ENCODE data around the gene DLK1.

DLK1 gene

DNA sequence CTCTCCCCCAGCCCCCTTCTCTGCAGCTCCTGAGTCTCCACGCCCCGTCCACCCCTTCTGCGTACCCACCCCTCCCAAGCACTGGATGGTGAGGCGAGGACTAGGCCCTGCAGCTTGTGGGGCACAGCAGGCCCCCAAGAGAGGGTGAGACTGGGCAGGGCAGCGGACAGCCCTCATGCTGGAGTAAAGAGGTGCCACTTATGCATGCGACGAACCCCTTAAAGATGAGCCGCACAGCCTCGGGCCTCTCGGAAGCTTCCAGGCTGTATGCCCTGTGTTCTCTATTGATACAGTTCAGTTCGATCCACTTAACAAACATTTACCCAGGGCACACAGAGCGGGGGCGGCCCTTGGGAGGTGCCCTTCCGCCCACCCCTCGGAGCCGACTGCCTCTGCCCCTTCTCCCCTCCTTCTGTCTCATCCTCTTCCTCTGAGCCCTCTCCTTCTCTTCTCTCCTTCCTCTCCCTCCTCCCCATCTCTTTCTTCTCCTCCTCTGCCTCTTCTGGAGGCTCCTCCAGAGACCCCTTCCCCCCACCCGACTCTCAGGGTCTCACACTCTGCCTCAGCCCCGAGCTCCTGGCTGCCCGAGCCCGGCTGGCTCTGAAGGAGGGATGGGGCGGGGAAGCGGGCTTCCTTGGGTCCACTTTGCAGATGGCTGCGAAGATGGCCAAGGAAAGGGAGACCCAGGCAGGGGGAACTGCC is 32.7 kb upstream of the DLK1 start:
- DNase-seq (ENCODE audit: low read depth in 1 of 2, low spot score in 1 of 2): no peak

GRCh38 chr14:100694579-100695422 is 31.9 kb upstream of the DLK1 start:
- DNase-seq (ENCODE audit: low read depth in 1 of 2, low spot score in 1 of 2): no peak

DNA sequence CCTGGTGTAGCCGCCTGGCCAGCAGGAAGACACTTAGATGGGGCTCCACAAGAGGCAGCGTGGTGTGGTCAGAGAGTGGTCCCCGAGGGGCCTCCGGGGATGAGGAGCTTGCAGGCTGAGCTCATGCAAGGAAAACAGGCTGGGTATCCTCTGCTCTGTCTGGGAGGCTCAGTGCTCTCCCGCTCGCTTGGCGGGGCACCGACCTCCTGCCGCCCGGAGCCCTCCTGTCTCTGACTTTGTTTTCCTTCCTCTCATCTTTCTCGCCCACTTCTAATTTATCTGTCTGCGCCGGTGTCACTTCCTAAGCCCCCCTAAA is 31.3 kb upstream of the DLK1 start:
- DNase-seq (ENCODE audit: low read depth in 1 of 2, low spot score in 1 of 2): no peak

DNA sequence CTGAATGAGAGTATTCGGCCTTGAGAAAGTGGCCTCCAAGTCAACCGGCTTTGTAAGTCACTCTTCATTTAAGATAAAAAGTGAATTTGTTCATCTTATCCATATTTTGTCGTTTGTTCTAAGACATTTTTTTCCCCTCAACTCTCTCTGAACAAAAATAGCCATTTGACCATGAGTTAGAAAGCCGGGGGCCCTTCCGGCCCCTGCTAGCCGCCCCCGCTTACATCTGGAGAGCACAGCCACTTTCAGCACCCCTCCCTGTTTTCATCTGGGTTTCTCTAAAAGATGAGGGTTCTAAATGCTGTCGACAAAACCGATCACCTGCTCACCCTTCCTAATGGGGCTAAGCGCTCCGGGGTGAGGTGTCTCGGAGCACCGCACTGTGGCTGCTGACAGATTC is 30.7 kb upstream of the DLK1 start:
- no peak for DNase-seq (ENCODE audit: low read depth in 1 of 2, low spot score in 1 of 2)

GRCh38 chr14:100696590-100696989 is 30.1 kb upstream of the DLK1 start:
- no peak for DNase-seq (ENCODE audit: low read depth in 1 of 2, low spot score in 1 of 2)

GRCh38 chr14:100698066-100698465 is 28.6 kb upstream of the DLK1 start:
- DNase-seq (ENCODE audit: low read depth in 1 of 2, low spot score in 1 of 2): no peak

DNA sequence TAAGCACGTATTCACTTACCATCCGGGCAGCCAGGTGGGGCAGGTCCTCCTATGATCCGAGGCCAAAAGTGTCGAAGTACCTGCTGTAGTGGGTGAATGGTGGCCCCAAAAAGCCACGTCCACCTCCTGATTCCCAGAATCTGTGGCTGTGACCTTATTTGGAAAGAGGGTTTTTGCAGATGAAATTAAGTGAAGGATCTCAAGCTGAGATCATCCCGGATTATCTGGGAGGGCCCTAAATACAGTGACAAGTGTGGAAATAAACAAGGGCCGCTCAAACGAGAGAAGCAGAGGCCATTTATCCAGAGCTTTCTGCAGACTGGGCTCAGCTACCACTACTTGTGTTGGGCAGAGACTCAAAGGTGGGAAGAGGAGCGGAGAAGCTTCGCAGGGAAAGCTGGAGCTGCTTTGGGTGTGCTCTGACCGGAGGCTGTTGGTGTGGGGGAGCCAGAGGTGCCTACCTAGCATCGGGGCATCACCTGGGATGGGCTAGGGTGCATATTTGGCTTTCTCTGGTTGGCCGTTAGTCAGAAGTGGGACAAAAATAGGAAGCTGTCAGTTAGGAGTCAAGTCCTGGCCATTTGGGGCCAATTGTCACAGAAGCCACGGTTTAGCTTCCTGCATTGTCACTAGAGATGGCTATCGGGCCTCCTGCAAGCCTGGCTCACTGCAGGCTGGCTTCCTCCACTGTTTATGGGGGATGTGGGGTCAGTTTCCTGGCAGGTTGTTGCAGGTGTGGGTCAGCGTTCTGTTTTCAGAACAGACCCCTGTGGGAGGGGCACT is 27.8 kb upstream of the DLK1 start:
- no peak for DNase-seq (ENCODE audit: low read depth in 1 of 2, low spot score in 1 of 2)

GRCh38 chr14:100701314-100701713 is 25.4 kb upstream of the DLK1 start:
- DNase-seq (ENCODE audit: low read depth in 1 of 2, low spot score in 1 of 2): no peak

DNA sequence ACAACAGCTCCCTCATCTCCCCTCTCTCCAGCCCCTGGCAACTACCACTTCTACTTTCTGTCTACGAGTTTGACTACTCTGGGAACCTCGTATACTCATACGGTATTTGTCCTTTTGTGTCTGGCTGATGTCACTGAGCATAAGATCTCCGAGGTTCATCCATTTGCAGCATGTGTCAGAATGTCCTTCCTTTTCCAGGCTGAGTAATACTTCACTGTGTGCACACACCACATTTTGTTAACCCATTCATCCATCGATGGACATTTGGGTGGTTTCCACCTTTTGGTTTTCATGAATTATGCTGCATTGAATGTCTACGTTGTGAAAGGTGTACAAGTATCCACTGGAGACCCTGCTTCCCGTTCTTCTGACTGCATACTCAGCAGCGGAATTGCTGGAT is 24.1 kb upstream of the DLK1 start:
- DNase-seq (ENCODE audit: low read depth in 1 of 2, low spot score in 1 of 2): no peak

DNA sequence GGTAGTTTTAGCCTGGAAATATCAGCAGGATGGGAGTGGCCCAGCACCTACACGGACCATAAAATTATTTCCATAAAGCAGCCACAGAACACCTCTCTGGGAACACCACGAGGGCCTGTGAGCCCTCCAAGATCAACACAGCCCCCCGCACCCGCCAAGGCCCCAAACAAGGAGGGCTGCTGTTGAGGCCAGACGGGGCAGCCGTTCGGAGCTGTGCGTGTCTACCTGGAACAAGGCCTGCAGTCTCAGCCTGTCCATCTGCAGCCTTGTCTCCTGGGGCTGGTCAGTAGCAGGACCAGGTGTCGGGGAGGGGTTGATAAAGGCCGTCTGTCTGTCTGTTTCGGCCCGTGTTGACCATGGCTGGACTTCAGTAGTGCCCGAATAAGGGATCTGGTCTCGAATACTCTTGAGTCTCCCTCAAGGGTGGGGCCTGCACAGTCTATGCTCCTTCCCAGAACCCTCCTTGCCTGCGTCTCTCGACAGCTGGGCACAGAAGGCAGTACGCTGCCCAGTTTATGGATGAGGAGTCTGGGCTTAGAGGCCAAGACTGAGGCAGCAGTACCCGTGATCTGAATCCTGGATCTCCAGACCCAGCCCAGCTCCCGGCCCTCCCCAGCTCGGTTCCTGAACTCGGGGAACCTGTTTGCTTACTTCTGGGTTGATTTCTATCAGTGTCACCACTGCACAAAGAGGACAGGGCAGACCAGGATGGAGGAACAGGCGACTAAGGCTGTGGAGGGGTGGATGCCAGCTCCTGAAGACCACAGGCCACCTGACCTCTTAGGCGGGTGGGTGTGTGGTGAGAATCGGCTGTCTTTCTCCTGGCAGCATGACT is 23.1 kb upstream of the DLK1 start:
- DNase-seq (ENCODE audit: low read depth in 1 of 2, low spot score in 1 of 2): no peak

GRCh38 chr14:100706200-100706599 is 20.5 kb upstream of the DLK1 start:
- no peak for DNase-seq (ENCODE audit: low read depth in 1 of 2, low spot score in 1 of 2)

DNA sequence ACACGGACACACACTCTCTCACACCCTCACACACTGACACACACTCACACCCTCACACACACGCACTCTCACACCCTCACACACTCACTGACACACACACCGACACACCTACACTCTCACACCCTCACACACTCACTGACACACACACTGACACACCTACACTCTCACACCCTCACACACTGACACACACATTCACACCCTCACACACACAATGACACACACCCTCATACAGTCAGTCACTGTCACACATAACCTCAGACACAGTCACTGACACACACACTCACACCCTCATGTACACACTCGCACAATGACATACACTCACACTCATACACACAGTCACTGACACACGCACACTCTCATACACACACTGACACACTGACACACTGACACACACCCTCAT is 19.8 kb upstream of the DLK1 start:
- DNase-seq (ENCODE audit: low read depth in 1 of 2, low spot score in 1 of 2): no peak

DNA sequence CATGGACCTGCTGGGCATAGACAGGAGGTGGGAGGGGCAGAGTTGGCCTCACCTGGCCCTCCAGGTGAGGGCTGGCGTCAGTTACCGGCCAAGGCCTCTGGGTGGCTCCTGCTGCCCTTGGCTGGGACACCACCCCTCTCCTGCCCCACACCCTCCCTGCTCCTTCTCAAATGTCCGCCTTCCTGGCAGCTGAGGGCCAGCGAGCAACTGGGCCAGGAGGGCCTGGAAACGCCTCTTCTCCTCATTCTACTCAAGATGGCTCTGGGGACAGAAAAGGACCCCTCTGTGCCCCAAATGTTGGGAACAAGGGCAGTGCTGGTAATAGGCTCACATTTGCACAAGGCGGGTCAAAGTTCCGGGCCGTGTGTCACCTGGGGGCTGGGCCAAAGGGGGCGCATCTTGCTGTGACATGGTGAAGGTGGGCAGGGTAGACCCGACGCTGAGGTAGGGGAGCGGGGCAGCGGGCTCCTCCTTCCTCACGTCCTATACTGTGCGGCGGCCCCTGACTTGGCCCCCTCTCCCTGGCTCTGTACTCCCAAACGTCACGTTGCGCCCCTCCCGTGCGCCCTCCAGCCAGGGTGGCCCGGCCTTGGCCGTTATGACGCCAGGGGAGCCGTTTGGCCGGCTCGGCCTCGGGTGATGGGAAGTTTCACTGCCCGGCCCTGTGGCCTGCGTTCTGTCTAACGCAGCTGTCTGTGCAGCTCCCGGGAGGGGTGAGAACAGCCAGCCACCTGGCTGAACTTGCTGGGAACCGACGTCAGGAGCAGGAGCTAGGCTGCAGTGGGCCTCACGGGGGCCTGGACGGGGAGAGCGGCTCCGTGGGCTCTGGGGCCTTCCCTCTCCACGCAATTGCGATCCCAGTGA is 18.0 kb upstream of the DLK1 start:
- DNase-seq (ENCODE audit: low read depth in 1 of 2, low spot score in 1 of 2): no peak

GRCh38 chr14:100709289-100710284 is 17.1 kb upstream of the DLK1 start:
- no peak for DNase-seq (ENCODE audit: low read depth in 1 of 2, low spot score in 1 of 2)

GRCh38 chr14:100710391-100710790 is 16.3 kb upstream of the DLK1 start:
- no peak for DNase-seq (ENCODE audit: low read depth in 1 of 2, low spot score in 1 of 2)

DNA sequence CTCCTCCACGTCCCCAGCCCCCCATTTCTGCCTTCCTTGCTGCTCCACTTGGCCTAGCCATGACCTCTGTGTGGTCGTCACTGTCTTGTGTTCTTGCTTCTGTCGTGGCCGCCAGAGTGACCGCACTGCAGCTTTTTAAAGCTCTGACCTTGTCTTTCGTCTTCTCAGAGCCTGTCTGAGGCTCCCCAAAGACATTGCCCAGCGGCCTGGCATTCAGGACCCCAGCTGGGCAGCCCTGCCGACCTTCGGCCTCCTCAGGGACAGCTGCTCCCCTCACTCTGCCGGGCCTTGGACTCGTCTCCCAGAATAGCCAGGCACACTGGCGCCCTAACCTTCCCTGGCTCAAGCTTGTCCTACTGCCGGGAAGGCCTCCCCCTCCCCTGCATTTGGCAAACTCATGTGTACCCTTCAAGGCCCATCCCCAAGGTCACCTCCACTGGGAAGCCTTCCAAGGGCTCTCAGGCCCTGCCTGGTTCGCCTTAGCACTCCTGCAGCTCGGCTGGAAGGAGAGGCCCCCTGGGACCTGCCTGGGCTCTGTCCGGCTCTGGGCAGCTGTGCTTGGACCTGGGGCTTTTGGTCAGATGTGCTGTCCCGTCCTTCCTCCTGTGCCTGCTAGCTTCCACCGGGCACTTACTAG is 15.7 kb upstream of the DLK1 start:
- no peak for DNase-seq (ENCODE audit: low read depth in 1 of 2, low spot score in 1 of 2)

DNA sequence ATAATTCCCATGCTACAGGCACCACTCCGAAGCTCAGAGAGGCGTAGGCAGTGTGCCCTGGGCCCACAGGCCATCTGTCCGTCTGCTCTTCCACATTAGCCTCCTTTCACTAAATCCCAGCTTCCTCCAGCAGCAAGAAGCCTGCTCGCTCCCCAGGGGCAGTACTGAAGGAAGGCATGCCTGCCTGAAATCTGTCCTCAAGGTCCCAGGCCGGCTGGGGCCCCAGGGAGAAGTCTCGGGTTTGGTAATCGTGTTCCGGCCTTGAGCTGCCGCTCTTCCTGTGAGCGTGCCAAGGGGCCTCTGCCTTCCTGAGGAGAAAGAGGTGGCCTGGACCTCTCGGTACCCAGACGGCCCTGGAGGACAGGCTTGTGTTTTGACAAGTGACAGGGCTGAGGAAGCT is 15.2 kb upstream of the DLK1 start:
- no peak for DNase-seq (ENCODE audit: low read depth in 1 of 2, low spot score in 1 of 2)

- DNase-seq (ENCODE audit: low read depth in 1 of 2, low spot score in 1 of 2): no peak
Measured at GRCh38 chr14:100712490-100712889, 14.2 kb upstream of the DLK1 start.

DNA sequence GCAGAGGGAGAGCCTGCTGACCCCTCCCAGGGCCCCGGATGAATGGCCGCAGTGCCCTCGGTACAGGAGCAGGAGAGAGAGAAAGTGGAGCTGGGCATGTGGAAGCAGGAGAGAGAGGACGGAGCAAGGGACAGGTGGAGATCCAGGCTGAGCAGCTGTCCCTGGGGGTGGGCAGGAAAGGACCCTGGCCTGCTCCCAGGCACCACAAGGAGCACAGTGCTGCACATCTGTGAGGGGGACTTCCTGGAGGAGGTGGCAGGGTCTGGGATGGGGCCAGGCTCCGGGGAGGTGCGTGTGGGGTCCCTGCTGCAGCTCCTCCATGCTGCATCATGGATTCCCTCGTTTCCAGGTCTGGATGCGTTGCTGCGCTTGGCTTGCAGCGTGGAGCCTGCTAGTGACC is 13.0 kb upstream of the DLK1 start:
- DNase-seq (ENCODE audit: low read depth in 1 of 2, low spot score in 1 of 2): no peak

All from activated CD4-positive, alpha-beta T cell treated with anti-CD3 and anti-CD28 coated beads, Interleukin-2, amount 50 U/mL, for 24 hours (primary cell).